HG02840 (cell line): ENCODE measurements around the gene ZSWIM5.

Source experiments
- ATAC-seq: cut with Tn5 transposase; IDR thresholded peaks from one replicate; pipeline ENCODE4 v1.9.1; 2021; ENCODE audit warnings: mild to moderate bottlenecking, moderate library complexity, moderate number of reproducible peaks; ENCODE audit not compliant: unreplicated experiment, low FRiP score

ZSWIM5 gene

GRCh38 chr1:45038240-45038639 lies 168.2 kb downstream of the ZSWIM5 start:
- no peak for ATAC-seq

- ATAC-seq, result no peak
Observed at GRCh38 chr1:45037456-45037855, 168.9 kb downstream of the ZSWIM5 start.

GRCh38 chr1:45035631-45036301 lies 170.6 kb downstream of the ZSWIM5 start:
- no peak for ATAC-seq

- ATAC-seq, result no peak
Observed at GRCh38 chr1:45033356-45033755, 173.0 kb downstream of the ZSWIM5 start.

- ATAC-seq, result no peak
Observed at GRCh38 chr1:45032837-45033236, 173.6 kb downstream of the ZSWIM5 start.

- no peak for ATAC-seq
Observed at GRCh38 chr1:45026446-45026845, 180.0 kb downstream of the ZSWIM5 start.

- ATAC-seq, result no peak
Observed at GRCh38 chr1:45023663-45024062, 182.7 kb downstream of the ZSWIM5 start.

GRCh38 chr1:45018599-45019230 lies 187.7 kb downstream of the ZSWIM5 start:
- peak; percentile 56 for ATAC-seq

GRCh38 chr1:45016767-45017166 lies 189.6 kb downstream of the ZSWIM5 start:
- ATAC-seq, result no peak

GRCh38 chr1:45016090-45016697 lies 190.2 kb downstream of the ZSWIM5 start:
- no peak for ATAC-seq

- no peak for ATAC-seq
Observed at GRCh38 chr1:45015683-45016082, 190.7 kb downstream of the ZSWIM5 start.

- ATAC-seq, result no peak
Observed at GRCh38 chr1:45014321-45015028, 191.9 kb downstream of the ZSWIM5 start.

- no peak for ATAC-seq
Observed at GRCh38 chr1:45013551-45014209, 192.7 kb downstream of the ZSWIM5 start.

- ATAC-seq, result no peak
Observed at GRCh38 chr1:45012639-45013278, 193.6 kb downstream of the ZSWIM5 start.

- ATAC-seq, result peak; percentile 49
Observed at GRCh38 chr1:45011837-45012638, 194.4 kb downstream of the ZSWIM5 start, which contains the start of gene UROD. UROD (plus strand) TSS chr1:45012254; CDS start chr1:45012266, 12 bp downstream.

GRCh38 chr1:45010855-45011811 lies 195.3 kb downstream of the ZSWIM5 start, which contains the start of gene HECTD3:
HECTD3 (minus strand) TSS chr1:45011324; CDS start chr1:45011257, 67 bp downstream.
- peak; percentile 48 for ATAC-seq

GRCh38 chr1:45009956-45010854 lies 196.2 kb downstream of the ZSWIM5 start:
- no peak for ATAC-seq
